Naive thymus-derived CD4-positive, alpha-beta T cell (primary cell): ENCODE results near the gene LDLRAD4. TPM values are rescaled to one million over a fixed set of nuclear protein-coding genes. Genes with fewer than 3 reads are reported as not detected.
"Not testable (repeated sequence)": the region's sequence is repeated elsewhere in the genome, so short reads cannot be mapped to it uniquely, and the experiment has no call there.

Experiments used
- ATAC-seq: fragments of 150-1000 bp; cut with Tn5 transposase; 2 replicates; pipeline ENCODE4 v1.10.0; 2021; ENCODE audit warnings: mild to moderate bottlenecking, moderate library complexity
- CTCF ChIA-PET: fragments of 350-600 bp; sonication (Branson Sonifier 250); formaldehyde crosslinking; loops from one replicate; lab custom pipeline; 2021; ENCODE audit warnings: antibody characterized with exemption; lab: Charles Lee
- POLR2A ChIA-PET: fragments of 350-600 bp; sonication (Branson Sonifier 250); formaldehyde crosslinking; loops from one replicate; lab custom pipeline; 2021; ENCODE audit warnings: antibody characterized with exemption, inconsistent platforms; lab: Charles Lee
- DNase-seq, 9 donors: peaks; one replicate each; pipeline versions ENCODE4 v3.0.0 to v3.0.0-alpha.2; 2020 to 2022; ENCODE audit warnings: mixed read lengths in 1 of 9
- H3K27ac ChIP-seq: one replicate; pipeline ENCODE4 v1.7.0; 2013; ENCODE audit warnings: mild to moderate bottlenecking, low read depth, low read length, moderate library complexity
- H3K27me3 ChIP-seq, 2 donors: one replicate each; pipeline ENCODE4 v1.7.0; 2013; ENCODE audit warnings: low read length in 2 of 2, mild to moderate bottlenecking in 2 of 2, moderate library complexity in 2 of 2; ENCODE audit not compliant: control insufficient read depth in 2 of 2, insufficient read depth in 2 of 2
- H3K36me3 ChIP-seq, 3 experiments: 1 replicate in 2 of 3; 2 replicates in 1 of 3; pipeline ENCODE4 v1.7.0; 2013; ENCODE audit warnings: low read length in 3 of 3, mild to moderate bottlenecking in 3 of 3, moderate library complexity in 1 of 3; ENCODE audit not compliant: insufficient read depth in 3 of 3, control insufficient read depth in 2 of 3
- H3K4me1 ChIP-seq, 2 donors: one replicate each; pipeline ENCODE4 v1.7.0; 2013; ENCODE audit warnings: low read length in 2 of 2, mild to moderate bottlenecking in 2 of 2, moderate library complexity in 1 of 2; ENCODE audit not compliant: control insufficient read depth in 2 of 2, insufficient read depth in 2 of 2
- H3K4me3 ChIP-seq: 2 replicates; pipeline ENCODE4 v1.7.0; 2013; ENCODE audit warnings: mild to moderate bottlenecking, low read length
- H3K9me3 ChIP-seq, 3 experiments: 1 replicate in 2 of 3; 2 replicates in 1 of 3; pipeline ENCODE4 v1.7.0; 2013; ENCODE audit warnings: low read length in 3 of 3; ENCODE audit not compliant: control insufficient read depth in 2 of 3
- H3K27ac Mint-ChIP-seq, 9 donors: one replicate each; pipeline ENCODE4 v1.8.0; 2020 to 2022; ENCODE audit warnings: mixed read lengths in 9 of 9, mild to moderate bottlenecking in 8 of 9, moderate library complexity in 5 of 9, inconsistent platforms in 2 of 9
- H3K27me3 Mint-ChIP-seq, 5 donors: one replicate each; pipeline ENCODE4 v1.8.0; 2021 to 2022; ENCODE audit warnings: mixed read lengths in 5 of 5, mild to moderate bottlenecking in 1 of 5
- H3K36me3 Mint-ChIP-seq, 5 donors: one replicate each; pipeline ENCODE4 v1.8.0; 2020 to 2022; ENCODE audit warnings: mixed read lengths in 5 of 5, mild to moderate bottlenecking in 3 of 5, inconsistent platforms in 1 of 5
- H3K4me1 Mint-ChIP-seq, 7 donors: one replicate each; pipeline ENCODE4 v1.8.0; 2020 to 2022; ENCODE audit warnings: mixed read lengths in 7 of 7, mild to moderate bottlenecking in 3 of 7, inconsistent platforms in 1 of 7
- H3K4me3 Mint-ChIP-seq, 10 donors: one replicate each; pipeline ENCODE4 v1.8.0; 2020 to 2022; ENCODE audit warnings: mild to moderate bottlenecking in 10 of 10, mixed read lengths in 10 of 10, moderate library complexity in 6 of 10, inconsistent platforms in 2 of 10
- H3K9me3 Mint-ChIP-seq, 11 donors: one replicate each; pipeline ENCODE4 v1.8.0; 2020 to 2022; ENCODE audit warnings: mixed read lengths in 11 of 11, mild to moderate bottlenecking in 4 of 11, inconsistent platforms in 1 of 11, moderate library complexity in 1 of 11
- intact Hi-C, 2 donors: fragments of 100-400 bp; cut with micrococcal nuclease; formaldehyde crosslinking; loops; one replicate each; pipeline ENCODE4 v1.15.1; 2023
- polyA plus RNA-seq, 2 donors: library from polyadenylated mRNA; unstranded; fragments of 300-500 nt; fragmentation: Illumina TruSeq; gene quantifications; one replicate each; pipeline ENCODE4 v1.2.3, GENCODE V29; 2021
- total RNA-seq, 6 experiments: library from RNA in 5 of 6; stranded (reverse) in 5 of 6; gene quantifications; 1 replicate in 5 of 6; 2 replicates in 1 of 6; pipeline ENCODE4 v1.2.3 and lab custom pipeline; 2021 to 2026

LDLRAD4 gene
- total and polyA plus RNA-seq, 7 experiments from 2014 or later, result 13.0 to 84.3 (median 53.7) TPM

DNA sequence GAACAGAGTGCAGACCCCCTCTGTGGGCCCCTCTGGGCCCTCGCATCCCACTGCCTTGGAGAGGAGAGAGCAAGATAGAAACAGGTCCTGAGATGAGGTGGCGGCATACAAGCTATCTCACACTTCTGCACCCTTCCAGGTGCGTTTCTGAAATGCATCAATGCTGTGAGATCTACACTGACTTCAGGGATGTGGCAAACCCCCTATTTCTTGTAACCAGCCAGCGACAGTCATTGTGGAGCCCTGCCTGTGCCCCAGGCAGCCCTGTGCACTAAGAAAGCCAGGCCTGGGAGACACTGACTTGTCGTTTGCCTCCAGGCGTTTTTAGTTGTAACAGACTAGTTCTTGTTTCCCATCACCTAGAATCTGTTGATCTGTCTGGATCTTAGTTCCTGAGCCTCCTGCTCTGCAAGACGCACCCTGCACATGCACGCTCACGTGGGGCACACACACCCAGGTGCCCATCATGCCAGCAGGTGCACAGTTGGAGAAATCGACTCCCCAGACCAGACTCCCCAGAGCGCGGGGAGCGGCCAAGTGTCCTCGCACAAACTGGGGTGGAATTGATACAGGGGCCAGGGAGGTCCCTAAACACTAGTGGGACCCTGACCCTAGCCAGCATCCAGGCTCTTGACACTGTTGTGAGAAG is 269.8 kb downstream of the LDLRAD4 start:
- H3K4me3 Mint-ChIP-seq, result no peak overlapping the region
- Histone ChIP-seq H3K4me1 (no peaks in the 10 kb centered on the region), H3K36me3 (peaks cover 0 to 38% (median 0%) of the 10 kb centered on the region in 3 experiments), H3K9me3 (no peaks in the 10 kb centered on the region), H3K4me3 (no peak overlapping the region), H3K27ac (no peak overlapping the region), H3K27me3 (no peaks in the 10 kb centered on the region)
- ATAC-seq (no peak), DNase-seq (no peak)
- ChIA-PET CTCF (no interaction called here), POLR2A (no interaction called here)
- H3K27me3 Mint-ChIP-seq, result no peaks in the 10 kb centered on the region
- intact Hi-C loops, result no loop called here
- peaks cover 0 to 2% (median 0%) of the 10 kb centered on the region in 11 donors for H3K9me3 Mint-ChIP-seq
- H3K36me3 Mint-ChIP-seq, result peaks cover 6 to 45% (median 10%) of the 10 kb centered on the region in 5 donors
- peaks cover 8 to 43% (median 16%) of the 10 kb centered on the region in 7 donors for H3K4me1 Mint-ChIP-seq
- peak overlapping the region in 8 of 9 donors; percentile 28 to 73 (median 52) for H3K27ac Mint-ChIP-seq

DNA sequence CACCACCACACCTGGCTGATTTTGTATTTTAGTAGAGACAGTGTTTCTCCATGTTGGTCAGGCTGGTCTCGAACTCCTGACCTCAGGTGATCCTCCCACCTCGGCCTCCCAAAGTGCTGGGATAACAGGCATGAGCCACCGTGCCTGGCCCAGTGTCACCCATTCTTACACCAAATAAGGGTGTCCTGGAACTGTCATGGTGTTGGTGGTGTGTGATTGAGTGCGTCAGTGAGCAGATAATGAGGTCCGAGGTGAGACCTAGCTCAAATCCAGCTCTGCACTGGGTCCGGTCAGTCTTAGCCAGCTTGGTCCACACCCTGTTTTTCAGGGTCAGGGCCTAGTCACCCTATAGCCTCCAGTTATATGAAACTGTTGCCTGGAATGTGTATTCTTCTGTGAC is 270.7 kb downstream of the LDLRAD4 start:
- H3K4me3 Mint-ChIP-seq, H3K4me3 ChIP-seq, CTCF ChIA-PET, ATAC-seq, H3K27me3 ChIP-seq, H3K9me3 Mint-ChIP-seq, H3K9me3 ChIP-seq, H3K27me3 Mint-ChIP-seq, DNase-seq, intact Hi-C loops, POLR2A ChIA-PET, H3K27ac ChIP-seq, H3K4me1 ChIP-seq: not testable (repeated sequence)
- peaks cover 6 to 45% (median 8%) of the 10 kb centered on the region in 5 donors for H3K36me3 Mint-ChIP-seq
- H3K4me1 Mint-ChIP-seq, result peaks cover 0 to 35% (median 11%) of the 10 kb centered on the region in 7 donors
- peaks cover 0 to 38% (median 0%) of the 10 kb centered on the region in 3 experiments for H3K36me3 ChIP-seq
- peak overlapping the region in 3 of 9 donors; percentile 32 to 86 (median 36) for H3K27ac Mint-ChIP-seq

DNA sequence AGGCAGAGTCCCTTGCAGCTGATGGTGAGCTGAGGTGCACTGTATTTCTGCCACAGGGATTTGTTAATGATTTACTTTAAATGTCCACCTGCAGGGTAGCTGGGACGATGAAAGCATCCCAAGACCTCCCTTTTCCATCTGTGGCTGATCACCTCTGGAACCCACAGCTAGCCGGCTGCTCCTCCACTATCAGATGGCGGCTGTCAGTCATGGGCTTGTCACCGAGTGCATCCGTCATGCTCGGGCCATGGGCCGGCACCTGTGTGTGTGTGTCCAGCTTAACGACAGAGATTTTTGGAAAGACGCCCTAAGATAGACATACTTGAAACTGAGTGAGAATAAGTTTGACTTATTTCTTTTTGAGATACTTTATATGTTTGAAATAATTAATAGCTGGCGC is 272.6 kb downstream of the LDLRAD4 start:
- POLR2A ChIA-PET, result interaction anchor here (0.7 kb wide), 1 partner anchor 313 kb away, joined by 3 read pairs; no protein-coding TSS in a partner anchor
- ATAC-seq, result no peak
- CTCF ChIA-PET, result interaction anchor here (0.9 kb wide), 1 partner anchor 11 kb away, joined by 3 read pairs; no protein-coding TSS in a partner anchor

DNA sequence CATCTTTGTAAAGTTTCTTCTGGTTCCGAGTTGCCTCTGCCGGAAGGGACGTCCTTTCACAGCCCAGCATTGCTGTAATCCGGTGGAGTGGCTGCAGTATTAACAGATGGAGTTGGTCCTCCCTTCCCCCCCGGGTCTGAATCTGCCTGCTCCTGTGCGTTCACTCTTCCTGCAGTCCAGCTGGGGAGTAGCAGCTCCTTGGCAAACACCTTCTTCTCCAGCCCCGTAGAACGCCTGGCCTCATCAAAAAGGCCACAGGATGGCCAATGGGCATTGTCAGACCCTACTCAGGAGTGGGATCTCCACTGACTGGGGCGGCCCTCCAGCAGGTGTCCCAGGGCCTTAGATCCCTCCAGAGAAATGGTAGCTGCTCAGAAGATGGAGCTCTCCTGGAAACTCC is 273.8 kb downstream of the LDLRAD4 start:
- peaks cover 11 to 45% (median 16%) of the 10 kb centered on the region in 5 donors for H3K36me3 Mint-ChIP-seq
- no peaks in the 10 kb centered on the region for H3K27me3 ChIP-seq
- peak overlapping the region in 2 of 9 donors; percentile 52 to 82 for H3K27ac Mint-ChIP-seq
- H3K9me3 ChIP-seq, result no peaks in the 10 kb centered on the region
- no peak overlapping the region for H3K27ac ChIP-seq
- H3K4me1 Mint-ChIP-seq, result peaks cover 6 to 25% (median 13%) of the 10 kb centered on the region in 7 donors
- ChIA-PET POLR2A (no interaction called here), CTCF (no interaction called here)
- no peak overlapping the region for H3K4me3 ChIP-seq
- DNase-seq (no peak), ATAC-seq (no peak)
- peaks cover 0 to 19% (median 0%) of the 10 kb centered on the region in 3 experiments for H3K36me3 ChIP-seq
- H3K27me3 Mint-ChIP-seq, result no peaks in the 10 kb centered on the region
- H3K9me3 Mint-ChIP-seq, result peaks cover 0 to 4% (median 0%) of the 10 kb centered on the region in 11 donors
- no peaks in the 10 kb centered on the region for H3K4me1 ChIP-seq
- H3K4me3 Mint-ChIP-seq, result no peak overlapping the region
- intact Hi-C loops, result no loop called here

More for the DNA sequence above, 272.6 kb downstream of the LDLRAD4 start:
- Histone ChIP-seq H3K4me1 (no peaks in the 10 kb centered on the region), H3K36me3 (peaks cover 0 to 27% (median 0%) of the 10 kb centered on the region in 3 experiments), H3K27me3 (no peaks in the 10 kb centered on the region), H3K9me3 (no peaks in the 10 kb centered on the region), H3K27ac (no peak overlapping the region), H3K4me3 (no peak overlapping the region)
- peak overlapping the region in 3 of 9 donors; percentile 32 to 82 (median 60) for H3K27ac Mint-ChIP-seq
- H3K4me3 Mint-ChIP-seq, result no peak overlapping the region
- H3K4me1 Mint-ChIP-seq, result peaks cover 4 to 32% (median 13%) of the 10 kb centered on the region in 7 donors
- peaks cover 0 to 4% (median 0%) of the 10 kb centered on the region in 11 donors for H3K9me3 Mint-ChIP-seq
- H3K27me3 Mint-ChIP-seq, result no peaks in the 10 kb centered on the region
- intact Hi-C loops, result no loop called here
- DNase-seq, result no peak
- H3K36me3 Mint-ChIP-seq, result peaks cover 10 to 47% (median 12%) of the 10 kb centered on the region in 5 donors

DNA sequence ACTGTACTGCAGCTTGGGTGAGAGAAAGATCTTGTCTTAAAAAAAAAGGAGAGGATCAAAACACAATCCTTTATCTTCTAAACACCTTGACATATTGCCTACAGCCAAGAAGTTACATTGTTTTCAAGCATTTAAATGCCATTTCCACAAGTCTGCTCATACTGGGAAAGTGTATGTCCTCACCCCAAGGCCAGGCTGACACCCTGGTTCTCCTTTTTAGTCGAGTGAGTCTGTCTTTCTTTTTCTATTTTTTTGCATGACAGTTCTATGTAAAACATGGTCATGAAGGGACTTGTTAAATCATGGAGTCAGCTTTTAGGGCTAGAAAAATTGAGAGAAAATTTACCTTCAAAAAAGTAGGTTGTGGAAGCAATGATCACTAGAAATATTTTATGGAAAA is 274.5 kb downstream of the LDLRAD4 start:
- intact Hi-C loops, result no loop called here
- peaks cover 0 to 15% (median 0%) of the 10 kb centered on the region in 3 experiments for H3K36me3 ChIP-seq
- Mint-ChIP-seq H3K27me3 (no peaks in the 10 kb centered on the region), H3K4me3 (no peak overlapping the region), H3K9me3 (peaks cover 0 to 4% (median 0%) of the 10 kb centered on the region in 11 donors), H3K36me3 (peaks cover 13 to 50% (median 16%) of the 10 kb centered on the region in 5 donors), H3K4me1 (peaks cover 6 to 18% (median 8%) of the 10 kb centered on the region in 7 donors), H3K27ac (peak overlapping the region in 5 of 9 donors; percentile 17 to 80 (median 40))
- no peak for ATAC-seq
- no peaks in the 10 kb centered on the region for H3K4me1 ChIP-seq
- CTCF ChIA-PET, result no interaction called here
- H3K27ac ChIP-seq, result no peak overlapping the region
- POLR2A ChIA-PET, result no interaction called here
- DNase-seq, result no peak
- H3K4me3 ChIP-seq, result no peak overlapping the region
- no peaks in the 10 kb centered on the region for H3K27me3 ChIP-seq
- no peaks in the 10 kb centered on the region for H3K9me3 ChIP-seq

DNA sequence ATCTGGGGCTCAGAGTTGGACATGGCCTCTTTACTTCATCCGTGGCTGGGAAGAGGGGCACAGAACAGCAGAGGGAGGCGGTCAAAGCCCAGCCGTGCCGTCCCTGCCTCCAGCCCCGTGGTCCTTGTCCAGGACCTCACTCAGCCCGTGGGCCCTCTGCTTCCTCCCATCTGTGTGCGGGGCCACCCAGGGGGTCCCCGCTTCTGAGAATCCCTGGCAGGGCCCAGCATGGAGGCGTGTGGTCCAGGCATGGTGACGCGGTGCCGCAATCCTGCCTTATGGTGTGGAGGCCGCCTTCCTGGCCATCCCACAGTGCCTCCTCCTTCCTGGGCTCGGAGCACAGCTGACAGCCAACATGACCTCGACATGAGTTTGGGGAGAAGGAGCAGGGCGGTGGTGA is 275.2 kb downstream of the LDLRAD4 start:
- no peak for ATAC-seq
- ChIA-PET POLR2A (no interaction called here), CTCF (no interaction called here)
- no peak for DNase-seq
- no peaks in the 10 kb centered on the region for H3K27me3 Mint-ChIP-seq
- peak overlapping the region in 2 of 9 donors; percentile 54 to 64 for H3K27ac Mint-ChIP-seq
- Histone ChIP-seq H3K27me3 (no peaks in the 10 kb centered on the region), H3K4me1 (no peaks in the 10 kb centered on the region), H3K4me3 (no peak overlapping the region), H3K9me3 (no peaks in the 10 kb centered on the region), H3K27ac (no peak overlapping the region), H3K36me3 (peaks cover 0 to 21% (median 0%) of the 10 kb centered on the region in 3 experiments)
- peaks cover 0 to 6% (median 0%) of the 10 kb centered on the region in 11 donors for H3K9me3 Mint-ChIP-seq
- no peak overlapping the region for H3K4me3 Mint-ChIP-seq
- peaks cover 13 to 55% (median 20%) of the 10 kb centered on the region in 5 donors for H3K36me3 Mint-ChIP-seq
- H3K4me1 Mint-ChIP-seq, result peaks cover 6 to 14% (median 8%) of the 10 kb centered on the region in 7 donors
- intact Hi-C loops, result no loop called here
